Body of pancreas (tissue), 4 donors: ENCODE measurements around the gene IL9R. TPM values are rescaled to one million over a fixed set of nuclear protein-coding genes. Genes with fewer than 3 reads are reported as not detected.
"Not testable (repeated sequence)": the region's sequence is repeated elsewhere in the genome, so short reads cannot be mapped to it uniquely, and the experiment has no call there.

ENCODE experiments used
- ATAC-seq: fragments of 150-250 bp; one replicate; pipeline ENCODE4 v1.9.1; 2016
- DNase-seq, 4 donors: peaks; one replicate each; pipeline ENCODE4 v3.0.0-alpha.2; 2019
- H3K27ac ChIP-seq, 4 donors: fragments of 200-600 bp; sonication (generic); 1 replicate in 3 of 4; 2 replicates in 1 of 4; pipeline versions ENCODE4 v1.5.1 to v1.6.1; 2016 to 2019; ENCODE audit warnings: mild to moderate bottlenecking in 1 of 4, mixed read lengths in 1 of 4, moderate library complexity in 1 of 4
- H3K27me3 ChIP-seq, 2 donors: fragments of 200-600 bp; sonication (generic); one replicate each; pipeline ENCODE4 v1.6.0; 2016; ENCODE audit warnings: mild to moderate bottlenecking in 1 of 2
- H3K36me3 ChIP-seq, 2 donors: fragments of 200-600 bp; sonication (generic); replicated peaks in 1 of 2; 2 replicates each; pipeline ENCODE4 v1.5.1; 2016; ENCODE audit warnings: low read depth in 2 of 2; ENCODE audit not compliant: insufficient read depth in 1 of 2
- H3K4me1 ChIP-seq: fragments of 200-600 bp; sonication (generic); one replicate; pipeline ENCODE4 v1.6.0; 2016
- H3K4me3 ChIP-seq, 2 donors: fragments of 200-600 bp; sonication (generic); 1 replicate in 1 of 2; 2 replicates in 1 of 2; pipeline ENCODE4 v1.5.1; 2016 to 2019
- H3K9me3 ChIP-seq, 3 donors: fragments of 200-600 bp; sonication (generic); 1 replicate in 2 of 3; 2 replicates in 1 of 3; pipeline ENCODE4 v1.5.1; 2016
- WGBS, 2 donors: methylation state at CpG; one replicate each; pipeline ENCODE4 v1.1.5; 2017; 5-methylcytosine and 5-hydroxymethylcytosine counted together
- intact Hi-C: fragments of 100-400 bp; cut with DNase I; formaldehyde crosslinking; loops from one replicate; pipeline ENCODE4 v1.15.1; 2023
- total RNA-seq, 2 donors: library from RNA; depleted of rRNA; stranded (reverse); fragments of >200 nt; gene quantifications; one replicate each; pipeline ENCODE4 v1.1.0, GENCODE V29; 2016

IL9R gene
- total RNA-seq, 2 donors from 2014 or later, result 2.0 TPM; not detected in 1

GRCh38 chrX:156024949-156025492 lies 27.5 kb downstream of the IL9R start:
- DNase-seq, H3K27me3 ChIP-seq, ATAC-seq, H3K4me3 ChIP-seq, intact Hi-C loops, H3K9me3 ChIP-seq, H3K36me3 ChIP-seq, H3K27ac ChIP-seq, H3K4me1 ChIP-seq: not testable (repeated sequence)
- 36 to 65% methylated on average over 8 to 14 of the region's 17 CpGs for WGBS, 2 donors

GRCh38 chrX:156028653-156029237 lies 31.2 kb downstream of the IL9R start:
- 100% methylated on average over 1 of the region's 73 CpGs; no CpG with 5 or more reads in 1 of the 2 donors for WGBS, 2 donors

GRCh38 chrX:156029296-156029695 lies 31.8 kb downstream of the IL9R start:
- H3K36me3 ChIP-seq, H3K4me1 ChIP-seq, H3K9me3 ChIP-seq, DNase-seq, ATAC-seq, H3K27me3 ChIP-seq, H3K27ac ChIP-seq, H3K4me3 ChIP-seq, intact Hi-C loops: not testable (repeated sequence)
- WGBS, 2 donors, result 51 to 82% methylated on average over 8 to 19 of the region's 46 CpGs

More at GRCh38 chrX:156028653-156029237, 31.2 kb downstream of the IL9R start:
- intact Hi-C loops, H3K36me3 ChIP-seq, H3K27me3 ChIP-seq, H3K9me3 ChIP-seq, H3K27ac ChIP-seq, H3K4me3 ChIP-seq, DNase-seq, H3K4me1 ChIP-seq: not testable (repeated sequence)
- ATAC-seq, result peak; percentile 18

GRCh38 chrX:156029707-156030442 lies 32.4 kb downstream of the IL9R start:
- H3K4me3 ChIP-seq, H3K27me3 ChIP-seq, H3K9me3 ChIP-seq, H3K27ac ChIP-seq, H3K36me3 ChIP-seq, DNase-seq, intact Hi-C loops, H3K4me1 ChIP-seq: not testable (repeated sequence)
- ATAC-seq, result peak; percentile 53
- no CpG with 5 or more reads among the region's 9 CpGs for WGBS, 2 donors

GRCh38 chrX:156030474-156030873 lies 33.0 kb downstream of the IL9R start:
- H3K4me1 ChIP-seq, DNase-seq, H3K4me3 ChIP-seq, intact Hi-C loops, ATAC-seq, H3K9me3 ChIP-seq, H3K27ac ChIP-seq, H3K36me3 ChIP-seq, H3K27me3 ChIP-seq: not testable (repeated sequence)

Other genes with a start within 250 kb of the IL9R start
- gene VAMP7, start 116.4 kb upstream of the IL9R start, total RNA-seq, result 10 to 100 TPM in 1 of 2 donors, 1 to 10 TPM in 1; 9.6 to 14.3 TPM